Fibroblast of pulmonary artery (primary cell): ENCODE data around the gene SV2B.

Experiments used
- DNase-seq: peaks from one replicate; pipeline ENCODE4 v3.0.0-alpha.2; 2010; ENCODE audit warnings: low read depth
- H3K4me3 ChIP-seq: replicated peaks from 2 replicates; pipeline ENCODE4 v1.5.1; 2011; ENCODE audit warnings: low read depth, mild to moderate bottlenecking, control low read depth, low read length, moderate library complexity
- TF ChIP-seq, protein P1 (sequence below): IDR thresholded peaks from 2 replicates; pipeline ENCODE4 v1.5.1; 2011; ENCODE audit warnings: mild to moderate bottlenecking, control low read depth, low read length, inconsistent platforms; ENCODE audit errors: missing control alignments

The SV2B gene

DNA sequence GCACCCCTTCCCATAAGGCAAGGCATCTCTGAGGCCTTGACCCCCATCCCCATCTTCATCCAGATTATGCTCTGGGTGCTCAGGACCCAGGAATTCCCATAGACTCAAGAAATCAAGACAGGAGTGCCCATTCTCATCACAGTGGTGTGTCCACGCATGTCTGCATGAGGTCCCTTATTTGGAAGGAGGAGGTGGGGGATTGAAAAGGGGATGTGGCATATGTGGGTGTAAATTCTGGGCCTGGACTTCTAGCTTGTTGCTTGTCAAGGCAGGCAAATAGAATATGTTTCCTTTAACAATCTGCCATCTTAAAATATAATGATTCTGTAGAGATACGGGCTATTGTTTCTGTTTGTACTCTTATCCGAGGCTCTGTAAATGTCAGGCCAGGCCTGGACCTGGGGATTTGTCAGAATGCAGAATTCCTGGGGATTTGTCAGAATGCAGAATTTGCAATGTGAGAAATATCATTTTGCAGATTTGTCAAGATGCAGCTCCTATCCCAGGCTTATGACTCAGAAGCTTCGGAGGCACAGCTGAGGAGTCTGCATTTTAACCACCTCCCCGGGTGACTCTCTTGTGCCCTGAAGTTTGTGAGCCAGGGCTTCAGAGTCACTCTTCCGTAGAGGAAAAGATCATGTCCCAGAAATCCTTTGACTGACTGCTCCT, 157.8 kb downstream of the SV2B start:
- DNase-seq = no peak
- TF ChIP-seq, protein P1, sequence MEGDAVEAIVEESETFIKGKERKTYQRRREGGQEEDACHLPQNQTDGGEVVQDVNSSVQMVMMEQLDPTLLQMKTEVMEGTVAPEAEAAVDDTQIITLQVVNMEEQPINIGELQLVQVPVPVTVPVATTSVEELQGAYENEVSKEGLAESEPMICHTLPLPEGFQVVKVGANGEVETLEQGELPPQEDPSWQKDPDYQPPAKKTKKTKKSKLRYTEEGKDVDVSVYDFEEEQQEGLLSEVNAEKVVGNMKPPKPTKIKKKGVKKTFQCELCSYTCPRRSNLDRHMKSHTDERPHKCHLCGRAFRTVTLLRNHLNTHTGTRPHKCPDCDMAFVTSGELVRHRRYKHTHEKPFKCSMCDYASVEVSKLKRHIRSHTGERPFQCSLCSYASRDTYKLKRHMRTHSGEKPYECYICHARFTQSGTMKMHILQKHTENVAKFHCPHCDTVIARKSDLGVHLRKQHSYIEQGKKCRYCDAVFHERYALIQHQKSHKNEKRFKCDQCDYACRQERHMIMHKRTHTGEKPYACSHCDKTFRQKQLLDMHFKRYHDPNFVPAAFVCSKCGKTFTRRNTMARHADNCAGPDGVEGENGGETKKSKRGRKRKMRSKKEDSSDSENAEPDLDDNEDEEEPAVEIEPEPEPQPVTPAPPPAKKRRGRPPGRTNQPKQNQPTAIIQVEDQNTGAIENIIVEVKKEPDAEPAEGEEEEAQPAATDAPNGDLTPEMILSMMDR = no peak
- no peak overlapping the region for H3K4me3 ChIP-seq

DNA sequence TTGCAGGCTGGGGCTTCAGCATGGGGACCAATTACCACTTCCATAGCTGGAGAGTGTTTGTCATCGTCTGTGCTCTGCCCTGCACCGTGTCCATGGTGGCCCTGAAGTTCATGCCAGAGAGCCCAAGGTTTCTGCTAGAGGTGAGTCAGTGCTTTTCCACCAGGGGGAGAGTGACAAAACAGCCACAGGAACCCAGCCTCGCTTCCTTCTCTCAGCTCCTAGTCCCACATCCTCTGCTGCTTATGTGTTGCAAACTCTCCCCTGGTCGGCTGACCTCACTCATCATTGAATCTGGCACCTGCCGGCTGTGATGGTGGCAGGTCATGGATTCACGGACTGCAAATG, 158.3 kb downstream of the SV2B start:
- no peak for DNase-seq
- H3K4me3 ChIP-seq = no peak overlapping the region
- TF ChIP-seq, protein P1 = no peak

DNA sequence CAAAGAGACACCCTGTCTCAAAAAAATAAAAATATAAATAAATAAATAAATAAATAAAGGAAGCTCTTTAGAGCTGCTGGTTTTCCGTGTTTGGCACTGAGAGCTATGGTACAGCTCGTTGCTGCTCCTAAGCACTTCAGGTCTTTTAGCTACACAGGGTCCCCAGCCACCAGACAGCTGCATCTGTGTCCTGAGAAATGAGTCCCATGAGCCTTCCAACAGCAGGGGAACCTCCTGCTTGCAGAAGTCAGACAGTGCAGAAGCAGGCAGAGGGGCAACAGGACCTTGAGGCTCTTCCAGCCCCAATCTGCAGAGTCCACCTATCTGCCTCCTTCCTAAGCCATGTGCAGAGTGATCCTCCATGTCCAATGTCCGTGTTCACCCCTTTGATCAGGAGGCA, 159.0 kb downstream of the SV2B start:
- no peak for DNase-seq
- TF ChIP-seq, protein P1 = no peak
- no peak overlapping the region for H3K4me3 ChIP-seq

DNA sequence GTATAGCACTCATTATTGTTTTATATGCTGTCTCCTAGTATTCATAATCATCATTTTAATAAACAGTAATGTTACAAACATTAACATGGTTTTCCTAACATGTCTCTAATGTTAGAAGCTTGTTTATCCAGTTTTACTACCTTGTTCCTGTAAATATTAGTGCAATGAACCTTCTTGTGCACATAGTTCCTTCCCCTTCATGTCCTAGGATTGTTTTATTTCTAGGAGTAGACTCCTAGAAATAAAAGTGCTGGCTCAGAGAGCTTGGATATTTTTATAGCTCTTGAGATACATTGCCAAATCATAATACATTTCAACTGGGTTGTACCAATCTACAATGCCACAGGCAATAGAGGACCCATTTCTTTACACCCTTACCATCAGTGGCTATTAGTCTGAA, 161.3 kb downstream of the SV2B start:
- DNase-seq = no peak
- no peak overlapping the region for H3K4me3 ChIP-seq
- TF ChIP-seq, protein P1 = no peak

DNA sequence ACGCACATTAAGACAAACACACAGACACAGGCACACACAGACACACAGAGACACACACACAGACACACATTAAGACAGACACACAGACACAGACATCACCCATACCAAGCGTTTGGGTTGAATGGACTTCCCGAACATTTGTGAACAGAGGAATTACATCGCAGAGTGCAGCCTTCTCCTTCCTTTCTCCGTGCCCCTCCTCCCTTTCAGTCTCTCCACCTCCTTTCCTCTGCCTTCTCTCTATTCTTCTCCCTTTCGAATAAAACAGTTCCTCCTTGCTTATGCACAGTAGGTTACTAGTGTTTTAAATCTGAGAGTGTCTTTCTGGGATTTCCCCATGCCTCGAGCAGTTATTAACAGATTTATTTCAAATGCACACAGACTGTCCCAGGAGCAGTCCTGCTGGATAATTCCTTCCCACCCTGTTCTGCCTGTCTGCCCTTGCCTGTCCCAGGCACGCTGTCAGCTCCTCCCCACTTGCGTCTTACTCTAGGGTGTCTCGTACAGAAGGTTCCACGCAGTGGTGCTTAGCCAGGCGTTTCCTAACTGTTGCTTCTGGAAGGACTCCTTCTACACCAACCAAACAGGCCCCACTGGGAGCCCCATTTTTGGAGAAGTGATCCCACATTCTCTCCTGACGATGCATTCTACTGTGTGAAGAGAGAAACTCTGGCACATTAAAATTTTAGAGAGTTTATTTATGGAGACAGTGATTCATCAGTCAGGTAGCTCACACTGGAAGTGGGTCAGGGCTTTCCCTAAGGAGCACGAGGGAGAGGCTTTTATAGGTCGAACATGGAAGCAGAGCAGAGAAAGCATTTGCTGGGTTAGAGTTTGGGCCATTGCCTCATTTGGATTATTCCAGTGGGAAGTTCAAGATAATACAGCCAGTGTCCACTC, 163.8 kb downstream of the SV2B start:
- DNase-seq = peak; percentile 2
- H3K4me3 ChIP-seq = no peak overlapping the region
- TF ChIP-seq, protein P1 = no peak

DNA sequence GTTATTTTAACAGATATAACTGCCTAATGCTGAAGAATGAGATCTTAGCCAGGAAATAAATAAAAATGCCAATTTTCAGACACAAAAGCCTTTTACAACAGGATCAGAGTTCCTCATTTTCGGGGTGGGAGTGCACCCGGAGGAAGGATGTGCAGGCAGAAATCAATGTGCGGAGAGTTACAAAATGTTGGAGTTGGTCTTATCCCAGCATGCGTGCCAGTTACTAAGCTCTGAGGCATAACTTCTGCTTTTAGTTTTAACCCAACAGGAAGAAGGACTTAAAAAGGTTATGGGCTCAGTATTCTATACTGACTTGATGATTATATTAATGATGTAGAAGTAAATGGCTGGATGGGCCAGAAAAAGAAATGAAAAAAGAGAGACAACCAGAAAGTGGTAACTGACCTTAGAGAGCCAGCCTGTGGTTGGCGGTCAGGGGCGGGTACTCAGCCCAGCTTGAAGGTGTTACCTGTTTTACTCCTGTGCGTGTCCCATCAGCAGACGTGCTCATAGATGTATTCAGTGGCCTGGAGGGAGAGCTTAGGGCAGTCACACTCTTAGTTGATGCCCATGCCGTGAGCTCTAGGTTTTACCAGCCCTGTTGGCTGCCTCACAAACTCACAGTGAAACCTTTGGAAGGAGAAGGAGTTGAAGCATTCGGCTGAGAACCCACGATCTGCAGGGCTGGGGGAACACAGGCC, 164.7 kb downstream of the SV2B start:
- DNase-seq = no peak
- no peak overlapping the region for H3K4me3 ChIP-seq
- TF ChIP-seq, protein P1 = no peak
